Astrocyte of the spinal cord (primary cell): Measurements from ENCODE around the gene FNDC3B.

ENCODE experiments used
- DNase-seq: peaks from one replicate; pipeline ENCODE4 v3.0.0; 2011; ENCODE audit warnings: low read depth, low spot score
- H3K4me3 ChIP-seq: 2 replicates; pipeline ENCODE4 v1.5.1; 2011; ENCODE audit warnings: low read depth, mild to moderate bottlenecking, low read length, moderate library complexity
- in situ Hi-C: cut with HindIII; loops from 2 replicates; pipeline ENCODE4 v1.10.0; 2017; ENCODE audit warnings: low sequenced_read_pairs
- TF ChIP-seq, protein P1 (sequence below): IDR thresholded peaks from 2 replicates; pipeline ENCODE4 v1.5.1; 2012; ENCODE audit warnings: low read depth, mild to moderate bottlenecking, low read length, inconsistent platforms

FNDC3B gene

GRCh38 chr3:172319595-172319994 is 280.2 kb downstream of the FNDC3B start:
- no peak for DNase-seq
- in situ Hi-C loops, result no loop called here
- TF ChIP-seq, protein P1, sequence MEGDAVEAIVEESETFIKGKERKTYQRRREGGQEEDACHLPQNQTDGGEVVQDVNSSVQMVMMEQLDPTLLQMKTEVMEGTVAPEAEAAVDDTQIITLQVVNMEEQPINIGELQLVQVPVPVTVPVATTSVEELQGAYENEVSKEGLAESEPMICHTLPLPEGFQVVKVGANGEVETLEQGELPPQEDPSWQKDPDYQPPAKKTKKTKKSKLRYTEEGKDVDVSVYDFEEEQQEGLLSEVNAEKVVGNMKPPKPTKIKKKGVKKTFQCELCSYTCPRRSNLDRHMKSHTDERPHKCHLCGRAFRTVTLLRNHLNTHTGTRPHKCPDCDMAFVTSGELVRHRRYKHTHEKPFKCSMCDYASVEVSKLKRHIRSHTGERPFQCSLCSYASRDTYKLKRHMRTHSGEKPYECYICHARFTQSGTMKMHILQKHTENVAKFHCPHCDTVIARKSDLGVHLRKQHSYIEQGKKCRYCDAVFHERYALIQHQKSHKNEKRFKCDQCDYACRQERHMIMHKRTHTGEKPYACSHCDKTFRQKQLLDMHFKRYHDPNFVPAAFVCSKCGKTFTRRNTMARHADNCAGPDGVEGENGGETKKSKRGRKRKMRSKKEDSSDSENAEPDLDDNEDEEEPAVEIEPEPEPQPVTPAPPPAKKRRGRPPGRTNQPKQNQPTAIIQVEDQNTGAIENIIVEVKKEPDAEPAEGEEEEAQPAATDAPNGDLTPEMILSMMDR, result no peak
- H3K4me3 ChIP-seq, result no peak overlapping the region

GRCh38 chr3:172320468-172320867 is 281.1 kb downstream of the FNDC3B start:
- DNase-seq, result no peak
- in situ Hi-C loops, result no loop called here
- no peak overlapping the region for H3K4me3 ChIP-seq
- TF ChIP-seq, protein P1, result no peak

GRCh38 chr3:172321035-172321434 is 281.7 kb downstream of the FNDC3B start:
- H3K4me3 ChIP-seq, result no peak overlapping the region
- DNase-seq, result peak; percentile 49
- TF ChIP-seq, protein P1, result no peak
- in situ Hi-C loops, result no loop called here

- in situ Hi-C loops, result no loop called here
Observed at GRCh38 chr3:172323894-172324610, 284.7 kb downstream of the FNDC3B start.

DNA sequence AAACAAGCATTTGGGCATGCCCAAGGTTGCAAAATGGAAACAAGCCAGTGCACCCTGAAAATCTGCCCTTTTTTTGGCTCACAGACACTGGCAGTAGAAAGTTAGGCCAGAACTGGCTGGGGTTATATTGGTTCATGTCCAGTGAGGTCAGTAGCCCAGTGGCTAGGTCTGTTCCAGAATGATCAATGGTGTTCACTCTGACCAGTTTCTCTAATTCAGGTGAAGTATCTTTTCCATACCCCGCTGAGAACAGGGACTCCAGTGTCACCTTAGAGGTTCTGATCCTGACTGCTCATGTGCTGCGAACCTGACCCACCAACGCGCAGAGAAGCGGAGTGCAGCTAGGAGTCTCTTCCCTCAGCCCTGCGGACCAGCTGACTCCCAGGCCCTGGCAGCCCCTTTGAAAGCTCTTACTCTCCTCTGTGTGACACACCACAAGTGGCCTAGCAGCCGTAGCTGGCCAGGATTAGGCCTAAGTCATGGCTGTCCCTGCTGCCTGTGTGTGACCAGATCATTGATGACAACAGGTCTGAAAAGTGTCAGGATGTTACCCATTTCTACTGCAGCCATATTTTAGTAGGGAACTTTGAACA is 285.3 kb downstream of the FNDC3B start:
- TF ChIP-seq, protein P1, result no peak
- no peak overlapping the region for H3K4me3 ChIP-seq
- DNase-seq, result no peak
- in situ Hi-C loops, result no loop called here

More at GRCh38 chr3:172323894-172324610, 284.7 kb downstream of the FNDC3B start:
- no peak overlapping the region for H3K4me3 ChIP-seq
- TF ChIP-seq, protein P1, result no peak
- DNase-seq, result peak; percentile 90

DNA sequence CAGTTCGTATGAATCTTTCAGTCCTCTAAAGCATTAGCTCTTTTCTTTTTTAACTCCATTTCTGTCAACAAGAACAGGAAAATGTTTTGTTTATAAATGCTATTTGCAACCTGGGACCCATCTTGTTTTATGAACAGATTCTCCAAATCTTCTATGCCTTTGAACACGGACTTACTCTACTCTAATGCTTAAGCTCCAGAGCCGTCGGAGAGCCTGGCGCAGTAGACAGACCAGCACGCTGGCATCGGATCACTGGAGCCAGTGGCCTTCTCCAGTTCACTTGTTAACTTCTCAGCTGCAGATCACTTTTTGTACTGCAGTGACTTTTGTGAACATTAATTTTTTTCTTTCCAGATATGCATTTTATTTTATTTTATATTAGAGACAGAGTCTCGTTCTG is 286.1 kb downstream of the FNDC3B start:
- in situ Hi-C loops, result no loop called here
- TF ChIP-seq, protein P1, result no peak
- H3K4me3 ChIP-seq, result no peak overlapping the region
- no peak for DNase-seq
